ENCODE data around the gene CHRNE. TPM values are rescaled to one million over a fixed set of nuclear protein-coding genes. Genes with fewer than 3 reads are reported as not detected.
"Not testable (repeated sequence)": the region's sequence is repeated elsewhere in the genome, so short reads cannot be mapped to it uniquely, and the experiment has no call there.

CHRNE gene
- total RNA-seq, 1 experiment from 2014 or later, result not detected

DNA sequence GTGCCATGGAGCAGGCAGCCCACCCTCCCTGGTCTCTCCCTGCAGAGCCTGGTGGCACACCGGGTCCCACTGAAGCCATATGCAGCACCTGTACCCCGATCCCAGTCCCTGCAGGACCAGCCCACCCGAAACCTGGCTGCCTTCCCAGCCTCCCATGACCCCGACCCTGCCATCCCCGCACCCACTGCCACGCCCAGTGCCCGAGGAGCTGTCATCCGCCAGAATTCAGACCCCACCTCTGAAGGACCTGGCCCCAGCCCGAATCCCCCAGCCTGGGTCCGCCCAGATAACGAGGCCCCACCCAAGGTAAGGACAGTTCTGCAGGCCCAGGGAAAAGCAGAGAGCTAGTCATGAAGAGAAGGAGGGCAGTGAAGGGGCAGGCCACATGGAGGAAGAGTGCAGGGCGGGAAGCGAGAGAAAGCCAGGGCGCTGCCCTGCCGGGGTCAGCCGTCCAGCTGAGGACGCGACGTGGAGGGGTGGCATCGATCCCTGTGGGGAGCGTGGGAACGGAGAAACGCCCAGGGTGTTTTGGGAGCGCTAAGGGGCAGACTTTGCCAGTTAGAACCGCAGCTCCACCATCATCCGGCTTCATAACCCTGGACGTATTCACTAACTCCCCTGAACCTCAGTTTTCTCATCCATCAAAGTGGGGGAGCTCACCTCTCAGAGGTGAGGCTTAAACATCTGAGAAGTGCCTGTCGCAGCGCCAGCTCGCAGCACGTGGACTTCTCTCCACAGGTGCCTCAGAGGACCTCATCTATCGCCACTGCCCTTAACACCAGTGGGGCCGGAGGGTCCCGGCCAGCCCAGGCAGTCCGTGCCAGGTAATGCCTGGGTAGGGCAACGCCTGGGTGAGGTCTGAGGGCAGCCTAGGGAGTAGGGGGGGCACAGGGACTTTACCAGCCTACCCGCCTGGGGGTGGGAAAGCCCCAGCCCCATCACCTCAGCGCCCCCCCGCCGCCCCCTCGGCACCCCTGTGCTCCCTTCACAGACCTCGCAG lies 11.2 kb downstream of the CHRNE start:
- DNase-seq (ENCODE audit: low read depth), result no peak

- no peak for DNase-seq (ENCODE audit: low read depth)
Observed at GRCh38 chr17:4887581-4887980, 15.3 kb downstream of the CHRNE start.

GRCh38 chr17:4886830-4887229 lies 16.1 kb downstream of the CHRNE start:
- no peak for DNase-seq (ENCODE audit: low read depth)

- DNase-seq (ENCODE audit: low read depth), result no peak
Observed at GRCh38 chr17:4884489-4884888, 18.4 kb downstream of the CHRNE start.

GRCh38 chr17:4881761-4882555 lies 20.9 kb downstream of the CHRNE start:
- no peak for DNase-seq (ENCODE audit: low read depth)

DNA sequence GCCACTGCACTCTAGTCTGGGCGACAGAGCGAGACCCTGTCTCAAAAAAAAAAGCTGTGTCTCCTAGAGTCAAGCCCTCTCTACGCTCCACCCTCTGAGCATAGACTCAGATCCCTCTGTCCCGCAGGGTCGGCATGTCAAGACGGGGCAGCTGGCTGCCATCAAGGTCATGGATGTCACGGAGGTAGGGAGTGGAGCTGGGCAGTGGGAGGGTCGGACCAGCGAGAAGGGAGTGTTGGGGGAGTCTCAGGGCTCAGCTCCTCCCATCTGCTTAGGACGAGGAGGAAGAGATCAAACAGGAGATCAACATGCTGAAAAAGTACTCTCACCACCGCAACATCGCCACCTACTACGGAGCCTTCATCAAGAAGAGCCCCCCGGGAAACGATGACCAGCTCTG lies 22.0 kb downstream of the CHRNE start:
- DNase-seq (ENCODE audit: low read depth), result no peak

DNA sequence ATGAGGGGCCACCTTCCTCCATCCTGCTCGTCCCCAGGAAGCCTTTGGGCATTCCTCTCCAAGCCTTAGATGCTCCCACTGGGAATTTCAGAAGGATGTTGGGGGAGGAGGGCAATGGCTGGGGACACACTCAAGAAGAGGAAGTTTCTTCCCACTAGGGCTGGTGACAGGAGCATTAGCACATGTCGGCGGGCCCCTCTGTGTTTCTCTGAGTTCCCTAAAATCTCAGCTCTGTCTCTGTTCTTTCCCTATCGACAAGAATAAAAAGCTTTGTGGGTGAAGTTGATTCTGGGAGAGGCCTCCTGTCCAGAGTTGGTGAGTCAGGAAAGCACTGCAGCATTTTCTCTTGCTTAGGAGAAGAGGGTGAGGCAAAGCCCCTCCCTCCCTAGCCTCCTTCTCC lies 23.3 kb downstream of the CHRNE start:
- DNase-seq (ENCODE audit: low read depth), result no peak

DNA sequence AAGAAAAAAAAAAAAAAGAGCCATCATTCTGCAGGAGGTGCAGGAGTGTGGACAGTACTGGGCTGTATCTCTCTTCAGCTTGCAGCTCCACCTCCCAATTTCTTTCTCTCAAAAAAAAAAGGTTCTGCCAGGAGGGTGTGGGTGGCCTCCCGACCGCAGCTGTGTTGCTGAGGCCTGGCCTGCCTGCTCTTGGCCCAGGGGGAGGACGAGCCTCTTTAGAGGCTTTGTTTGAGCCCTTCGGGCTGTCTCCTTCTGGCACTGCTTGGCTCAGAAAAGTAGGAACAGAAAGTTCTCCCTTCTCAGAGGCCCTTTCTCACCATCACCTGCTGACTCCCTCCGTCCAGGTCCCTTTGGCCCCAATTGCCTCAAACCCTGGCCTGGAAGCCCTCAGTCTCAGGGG lies 25.8 kb downstream of the CHRNE start:
- no peak for DNase-seq (ENCODE audit: low read depth)

- no peak for DNase-seq (ENCODE audit: low read depth)
Observed at GRCh38 chr17:4872786-4873185, 30.1 kb downstream of the CHRNE start.

DNA sequence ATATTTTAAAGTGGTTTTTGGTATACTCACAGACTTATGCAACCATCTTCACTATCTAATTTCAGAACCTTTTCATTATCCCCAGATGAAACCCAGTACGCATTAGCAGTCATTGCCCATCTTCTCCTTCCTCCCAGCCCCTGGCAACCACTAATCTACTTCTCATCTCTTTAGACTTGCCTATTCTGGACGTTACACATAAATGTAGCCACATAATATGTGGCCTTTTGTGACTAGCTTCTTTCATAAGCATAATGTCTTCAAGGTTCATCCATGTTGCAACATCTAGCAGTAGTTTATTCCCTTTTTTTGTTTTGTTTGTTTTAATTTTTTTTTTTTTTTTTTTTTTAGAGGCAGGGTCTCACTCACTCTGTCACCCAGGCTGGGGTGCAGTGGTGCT lies 32.0 kb downstream of the CHRNE start:
- no peak for DNase-seq (ENCODE audit: low read depth)

- not testable (repeated sequence) for DNase-seq (ENCODE audit: low read depth)
Observed at GRCh38 chr17:4869058-4869998, 33.6 kb downstream of the CHRNE start.

- DNase-seq (ENCODE audit: low read depth), result not testable (repeated sequence)
Observed at GRCh38 chr17:4867535-4867934, 35.4 kb downstream of the CHRNE start.

- no peak for DNase-seq (ENCODE audit: low read depth)
Observed at GRCh38 chr17:4863321-4863720, 39.6 kb downstream of the CHRNE start.

DNA sequence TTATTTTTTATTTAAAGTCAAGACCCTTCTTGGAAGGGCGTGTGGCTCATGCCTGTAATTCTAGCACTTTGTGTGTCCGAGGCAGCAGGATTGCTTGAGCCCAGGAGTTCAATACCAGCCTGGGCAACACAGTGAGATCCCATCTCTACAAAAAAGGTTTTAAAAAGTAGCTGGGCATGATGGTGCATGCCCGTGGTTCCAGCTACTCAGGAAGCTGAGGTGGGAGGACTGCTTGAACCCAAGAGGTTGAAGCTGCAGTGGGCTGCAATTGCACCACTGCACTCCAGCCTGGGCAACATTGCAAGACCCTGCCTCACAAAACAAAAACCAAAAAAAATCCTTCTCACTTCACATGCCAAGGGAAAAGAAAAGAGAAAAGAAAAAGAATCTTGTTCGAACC lies 40.2 kb downstream of the CHRNE start:
- no peak for DNase-seq (ENCODE audit: low read depth)

- no peak for DNase-seq (ENCODE audit: low read depth)
Observed at GRCh38 chr17:4861052-4861451, 41.8 kb downstream of the CHRNE start.

GRCh38 chr17:4860651-4861050 lies 42.2 kb downstream of the CHRNE start:
- DNase-seq (ENCODE audit: low read depth), result no peak

DNA sequence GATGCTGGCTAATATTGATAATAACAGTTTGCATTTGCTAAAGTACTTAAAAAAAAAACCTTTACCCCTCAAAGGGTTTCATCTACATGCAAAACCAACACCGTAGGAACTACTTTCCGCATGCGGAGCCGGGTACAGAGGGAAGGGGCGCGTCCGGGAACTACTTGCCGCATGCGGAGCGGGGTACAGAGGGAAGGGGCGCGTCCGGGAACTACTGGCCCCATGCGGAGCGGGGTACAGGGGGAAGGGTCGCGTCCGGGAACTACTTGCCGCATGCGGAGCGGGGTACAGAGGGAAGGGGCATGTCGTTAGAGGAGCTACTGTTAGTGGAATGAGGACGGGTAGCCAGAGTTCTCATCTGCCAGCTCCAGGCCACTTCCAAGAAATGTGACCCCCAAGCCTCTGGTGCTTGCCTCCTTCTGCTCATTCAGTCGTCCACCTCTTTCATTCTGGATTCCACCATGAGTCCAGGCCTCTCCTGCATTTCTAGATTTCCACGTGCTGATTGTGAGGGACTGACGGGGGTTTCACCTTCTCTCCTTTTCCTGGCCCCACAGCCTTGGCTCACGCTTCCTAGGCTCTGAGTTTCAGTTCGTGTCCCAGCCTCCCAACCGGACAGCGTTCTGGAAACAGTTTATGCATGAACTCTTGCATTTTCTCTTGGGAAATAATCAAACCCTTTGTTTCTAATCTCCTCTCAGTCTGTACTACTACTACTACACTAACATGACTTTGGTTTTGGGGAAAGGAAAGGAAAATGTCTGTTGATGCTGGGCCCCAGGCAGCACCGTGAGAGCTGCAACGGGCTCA lies 42.9 kb downstream of the CHRNE start:
- DNase-seq (ENCODE audit: low read depth), result no peak

DNA sequence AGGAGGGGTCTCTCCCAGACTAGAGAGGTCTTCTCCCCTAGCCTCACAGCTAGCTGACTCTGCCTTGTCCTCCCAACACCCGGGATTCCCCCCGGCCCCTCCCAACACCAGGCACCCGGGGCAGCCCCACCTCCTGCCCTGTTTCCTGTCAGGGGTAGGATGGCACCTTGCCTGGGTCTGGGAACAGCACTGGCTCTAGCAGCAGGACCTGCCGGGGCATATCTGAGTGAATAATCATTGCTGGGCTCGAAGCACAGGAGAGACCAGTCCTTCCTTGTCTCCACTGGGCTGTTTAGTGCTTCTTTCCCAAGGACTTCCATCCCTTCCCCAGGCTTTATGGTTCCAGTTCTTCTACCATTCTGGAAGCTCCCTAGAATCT lies 44.0 kb downstream of the CHRNE start:
- no peak for DNase-seq (ENCODE audit: low read depth)

DNA sequence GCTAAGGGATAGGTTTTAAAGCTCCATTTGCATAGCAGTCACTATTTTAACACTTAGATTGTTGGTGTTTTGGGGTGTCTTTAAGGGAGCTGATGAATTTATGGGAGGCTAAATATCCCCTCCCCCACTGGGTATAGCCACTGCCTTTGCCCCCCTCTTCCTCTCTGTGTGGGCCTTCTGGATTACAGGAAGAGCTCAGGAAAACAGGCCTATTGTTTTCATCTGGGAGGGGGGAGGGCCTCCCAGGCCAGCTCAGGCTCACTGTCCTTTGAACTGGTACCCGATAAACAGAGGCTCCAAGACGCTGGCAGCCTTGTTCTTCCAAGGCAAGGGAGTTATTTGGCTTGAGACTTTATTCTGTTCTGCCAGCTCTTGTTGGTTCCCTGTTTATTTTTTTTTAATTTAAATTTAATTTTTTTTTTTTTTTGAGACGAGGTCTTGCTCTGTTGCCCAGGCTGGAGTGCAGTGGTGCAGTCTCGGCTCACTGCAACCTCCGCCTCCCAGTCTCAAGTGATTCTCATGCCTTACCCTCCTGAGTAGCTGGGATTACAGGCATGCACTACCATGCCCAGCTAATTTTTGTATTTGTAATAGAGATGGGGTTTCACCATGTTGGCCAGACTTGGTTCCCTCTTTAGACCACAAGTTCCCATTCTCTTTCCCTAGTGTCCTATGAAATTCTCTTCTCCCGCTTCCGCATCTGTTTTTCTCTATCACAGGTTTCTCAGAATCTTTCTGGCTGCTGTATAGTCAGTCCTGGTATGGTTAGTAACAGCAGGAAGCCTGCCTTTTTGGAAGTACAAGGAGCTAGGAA lies 44.6 kb downstream of the CHRNE start:
- no peak for DNase-seq (ENCODE audit: low read depth)

DNA sequence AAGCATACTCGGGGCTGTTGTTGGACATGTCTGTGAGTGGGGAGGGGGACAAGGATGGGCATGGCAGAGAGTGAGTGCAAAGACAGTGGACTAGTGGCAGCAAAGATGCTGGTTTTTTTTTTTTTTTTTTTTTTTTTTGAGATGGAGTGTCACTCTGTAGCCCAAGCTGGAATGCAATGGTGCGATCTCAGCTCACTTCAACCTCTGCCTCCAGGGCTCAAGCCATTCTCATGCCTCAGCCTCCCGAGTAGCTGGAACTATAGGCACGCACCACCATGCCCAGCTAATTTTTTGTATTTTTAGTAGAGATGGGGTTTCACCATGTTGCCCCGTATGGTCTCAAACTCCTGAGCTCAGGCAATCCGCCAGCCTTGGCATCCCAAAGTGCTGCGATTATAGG lies 45.6 kb downstream of the CHRNE start:
- DNase-seq (ENCODE audit: low read depth), result not testable (repeated sequence)

All from LHCN-M2 (cell line).